ENCODE results near the gene FHIT. TPM values are rescaled to one million over a fixed set of nuclear protein-coding genes. Genes with fewer than 3 reads are reported as not detected.

FHIT gene
- polyA plus RNA-seq, 1 experiment, result 0.11 TPM

DNA sequence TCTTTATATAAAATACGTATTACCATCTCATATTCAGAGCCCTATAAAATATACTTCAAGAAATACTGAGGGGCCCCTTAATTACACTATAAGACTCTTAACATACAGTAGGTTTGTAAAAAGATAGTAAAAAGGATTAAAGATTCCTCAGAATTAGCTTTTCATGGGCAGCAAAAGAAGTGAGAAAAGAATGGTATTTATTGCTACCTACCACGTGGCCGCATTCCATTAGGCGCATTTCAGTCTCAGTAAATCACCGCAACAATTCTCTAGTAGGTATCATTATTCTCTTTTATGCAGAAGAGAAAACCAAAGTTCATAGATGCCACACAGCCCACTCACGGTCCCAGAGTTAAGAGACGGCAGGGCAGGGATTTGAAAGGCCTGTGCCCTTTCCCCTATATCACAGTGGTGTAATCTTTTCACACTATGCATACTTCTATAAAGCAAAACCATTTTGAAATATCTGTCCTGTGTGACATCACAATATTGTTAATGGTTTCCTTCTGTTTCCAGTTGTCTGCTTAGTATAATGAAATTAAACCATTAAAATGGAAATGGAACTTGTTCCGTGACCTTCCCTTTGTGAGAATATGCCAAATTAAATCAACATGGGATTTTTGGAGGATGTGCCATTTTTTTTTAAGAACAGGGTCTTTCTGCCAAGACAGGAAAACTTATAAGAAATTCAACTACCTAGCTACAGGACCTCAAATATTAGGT is 1072.2 kb downstream of the FHIT start:
- H3K4me3 ChIP-seq (ENCODE audit: low read depth, low read length), result no peak overlapping the region
- H3K36me3 ChIP-seq (ENCODE audit: control insufficient read depth, insufficient read depth, low read length), result no peaks in the 10 kb centered on the region
- ChIA-PET CTCF (no interaction called here), POLR2A (no interaction called here)
- DNase-seq (ENCODE audit: low read depth), result no peak
- TF ChIP-seq, protein P1, sequence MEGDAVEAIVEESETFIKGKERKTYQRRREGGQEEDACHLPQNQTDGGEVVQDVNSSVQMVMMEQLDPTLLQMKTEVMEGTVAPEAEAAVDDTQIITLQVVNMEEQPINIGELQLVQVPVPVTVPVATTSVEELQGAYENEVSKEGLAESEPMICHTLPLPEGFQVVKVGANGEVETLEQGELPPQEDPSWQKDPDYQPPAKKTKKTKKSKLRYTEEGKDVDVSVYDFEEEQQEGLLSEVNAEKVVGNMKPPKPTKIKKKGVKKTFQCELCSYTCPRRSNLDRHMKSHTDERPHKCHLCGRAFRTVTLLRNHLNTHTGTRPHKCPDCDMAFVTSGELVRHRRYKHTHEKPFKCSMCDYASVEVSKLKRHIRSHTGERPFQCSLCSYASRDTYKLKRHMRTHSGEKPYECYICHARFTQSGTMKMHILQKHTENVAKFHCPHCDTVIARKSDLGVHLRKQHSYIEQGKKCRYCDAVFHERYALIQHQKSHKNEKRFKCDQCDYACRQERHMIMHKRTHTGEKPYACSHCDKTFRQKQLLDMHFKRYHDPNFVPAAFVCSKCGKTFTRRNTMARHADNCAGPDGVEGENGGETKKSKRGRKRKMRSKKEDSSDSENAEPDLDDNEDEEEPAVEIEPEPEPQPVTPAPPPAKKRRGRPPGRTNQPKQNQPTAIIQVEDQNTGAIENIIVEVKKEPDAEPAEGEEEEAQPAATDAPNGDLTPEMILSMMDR (IDR thresholded peaks at IDR 0.05; ENCODE audit: insufficient read depth, low read depth, low read length), result no peak
- no peaks in the 10 kb centered on the region for H3K27me3 ChIP-seq (ENCODE audit: control insufficient read depth, insufficient read depth, low read length)

- H3K4me3 ChIP-seq (ENCODE audit: low read depth, low read length), result no peak overlapping the region
- ChIA-PET CTCF (no interaction called here), POLR2A (no interaction called here)
- no peak for DNase-seq (ENCODE audit: low read depth)
- H3K36me3 ChIP-seq (ENCODE audit: control insufficient read depth, insufficient read depth, low read length), result no peaks in the 10 kb centered on the region
- no peaks in the 10 kb centered on the region for H3K27me3 ChIP-seq (ENCODE audit: control insufficient read depth, insufficient read depth, low read length)
- TF ChIP-seq, protein P1 (IDR thresholded peaks at IDR 0.05; ENCODE audit: insufficient read depth, low read depth, low read length), result no peak
Observed at GRCh38 chr3:60177726-60178125, 1073.5 kb downstream of the FHIT start.

GRCh38 chr3:60176614-60177013 is 1074.6 kb downstream of the FHIT start:
- TF ChIP-seq, protein P1 (IDR thresholded peaks at IDR 0.05; ENCODE audit: insufficient read depth, low read depth, low read length), result no peak
- H3K27me3 ChIP-seq (ENCODE audit: control insufficient read depth, insufficient read depth, low read length), result no peaks in the 10 kb centered on the region
- ChIA-PET POLR2A (no interaction called here), CTCF (no interaction called here)
- no peak for DNase-seq (ENCODE audit: low read depth)
- H3K4me3 ChIP-seq (ENCODE audit: low read depth, low read length), result no peak overlapping the region
- no peaks in the 10 kb centered on the region for H3K36me3 ChIP-seq (ENCODE audit: control insufficient read depth, insufficient read depth, low read length)

GRCh38 chr3:60175680-60176079 is 1075.6 kb downstream of the FHIT start:
- H3K4me3 ChIP-seq (ENCODE audit: low read depth, low read length), result no peak overlapping the region
- ChIA-PET POLR2A (no interaction called here), CTCF (no interaction called here)
- TF ChIP-seq, protein P1 (IDR thresholded peaks at IDR 0.05; ENCODE audit: insufficient read depth, low read depth, low read length), result no peak
- no peak for DNase-seq (ENCODE audit: low read depth)
- no peaks in the 10 kb centered on the region for H3K27me3 ChIP-seq (ENCODE audit: control insufficient read depth, insufficient read depth, low read length)
- H3K36me3 ChIP-seq (ENCODE audit: control insufficient read depth, insufficient read depth, low read length), result no peaks in the 10 kb centered on the region

GRCh38 chr3:60169755-60170154 is 1081.5 kb downstream of the FHIT start:
- POLR2A ChIA-PET, result no interaction called here
- no peaks in the 10 kb centered on the region for H3K36me3 ChIP-seq (ENCODE audit: control insufficient read depth, insufficient read depth, low read length)

More at GRCh38 chr3:60169755-60170154, 1081.5 kb downstream of the FHIT start:
- TF ChIP-seq, protein P1 (IDR thresholded peaks at IDR 0.05; ENCODE audit: insufficient read depth, low read depth, low read length), result no peak
- Histone ChIP-seq H3K27me3 (ENCODE audit: control insufficient read depth, insufficient read depth, low read length) (no peaks in the 10 kb centered on the region), H3K4me3 (ENCODE audit: low read depth, low read length) (no peak overlapping the region)
- CTCF ChIA-PET, result no interaction called here
- no peak for DNase-seq (ENCODE audit: low read depth)

Measured in BJ (cell line).